Astrocyte (in vitro differentiated cells and primary cell): ENCODE measurements around the gene OR7G1.

Experiments used
- EZH2 ChIP-seq: IDR thresholded peaks from 2 replicates; pipeline ENCODE4 v1.6.1; 2012; ENCODE audit warnings: mild to moderate bottlenecking, low read length, inconsistent platforms; ENCODE audit not compliant: insufficient read depth
- TF ChIP-seq, protein P1 (sequence below): IDR thresholded peaks from 2 replicates; pipeline ENCODE4 v1.5.1; 2011; ENCODE audit warnings: low read depth, mild to moderate bottlenecking, inconsistent platforms, low read length, moderate library complexity; ENCODE audit not compliant: insufficient read depth

GRCh38 chr19:9078651-9079050, 36.9 kb downstream of the OR7G1 start:
- TF ChIP-seq, protein P1, sequence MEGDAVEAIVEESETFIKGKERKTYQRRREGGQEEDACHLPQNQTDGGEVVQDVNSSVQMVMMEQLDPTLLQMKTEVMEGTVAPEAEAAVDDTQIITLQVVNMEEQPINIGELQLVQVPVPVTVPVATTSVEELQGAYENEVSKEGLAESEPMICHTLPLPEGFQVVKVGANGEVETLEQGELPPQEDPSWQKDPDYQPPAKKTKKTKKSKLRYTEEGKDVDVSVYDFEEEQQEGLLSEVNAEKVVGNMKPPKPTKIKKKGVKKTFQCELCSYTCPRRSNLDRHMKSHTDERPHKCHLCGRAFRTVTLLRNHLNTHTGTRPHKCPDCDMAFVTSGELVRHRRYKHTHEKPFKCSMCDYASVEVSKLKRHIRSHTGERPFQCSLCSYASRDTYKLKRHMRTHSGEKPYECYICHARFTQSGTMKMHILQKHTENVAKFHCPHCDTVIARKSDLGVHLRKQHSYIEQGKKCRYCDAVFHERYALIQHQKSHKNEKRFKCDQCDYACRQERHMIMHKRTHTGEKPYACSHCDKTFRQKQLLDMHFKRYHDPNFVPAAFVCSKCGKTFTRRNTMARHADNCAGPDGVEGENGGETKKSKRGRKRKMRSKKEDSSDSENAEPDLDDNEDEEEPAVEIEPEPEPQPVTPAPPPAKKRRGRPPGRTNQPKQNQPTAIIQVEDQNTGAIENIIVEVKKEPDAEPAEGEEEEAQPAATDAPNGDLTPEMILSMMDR = no peak
- TF ChIP-seq EZH2 = no peak
